ENCODE results near the gene COL5A3.

COL5A3 gene

DNA sequence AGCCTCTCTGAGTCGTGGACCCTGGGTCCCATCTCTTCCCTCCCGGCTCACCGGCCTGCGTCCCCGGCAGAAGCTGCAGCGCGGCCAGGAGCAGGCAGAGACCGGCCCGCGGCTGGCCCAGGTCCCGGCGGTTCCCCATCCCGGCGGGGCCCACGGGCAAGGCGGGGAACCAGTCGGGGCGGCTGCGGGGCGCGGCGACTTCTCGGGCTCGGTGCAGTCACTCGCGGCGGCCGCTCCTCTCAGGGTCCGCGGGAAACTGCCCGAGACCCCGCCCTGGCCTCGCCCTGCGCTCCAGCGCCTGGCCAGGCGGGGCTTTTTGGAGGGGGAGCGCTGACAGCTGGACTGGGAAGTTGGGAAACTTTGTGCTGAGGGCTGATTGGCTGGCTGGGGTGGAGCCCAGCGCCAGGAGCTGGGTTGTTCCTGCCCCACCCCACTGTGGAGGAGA, at the start of gene COL5A3:
COL5A3 (minus strand) TSS at position 258 of the 445 bp plus-strand sequence; CDS start at position 139, 119 bp downstream.
- no peaks in the 10 kb centered on the region for H3K36me3 ChIP-seq (ENCODE audit: control insufficient read depth in 1 of 2, insufficient read depth in 2 of 2, low read length in 2 of 2)
- H3K27ac ChIP-seq (ENCODE audit: low read length) = no peak within 1 kb of the TSS
- peaks cover 19% of the 10 kb centered on the region for H3K27me3 ChIP-seq (ENCODE audit: low read depth, low read length)
- peaks cover 0 to 21% of the 10 kb centered on the region in 2 donors for H3K4me1 ChIP-seq (ENCODE audit: control insufficient read depth in 1 of 2, insufficient read depth in 2 of 2, low read length in 2 of 2)
- H3K4me3 ChIP-seq (ENCODE audit: low read depth in 1 of 2, low read length in 2 of 2) = peak within 1 kb of the TSS; percentile 68 to 73
- no peaks in the 10 kb centered on the region for H3K9me3 ChIP-seq (ENCODE audit: control insufficient read depth in 1 of 2, low read length in 2 of 2)

DNA sequence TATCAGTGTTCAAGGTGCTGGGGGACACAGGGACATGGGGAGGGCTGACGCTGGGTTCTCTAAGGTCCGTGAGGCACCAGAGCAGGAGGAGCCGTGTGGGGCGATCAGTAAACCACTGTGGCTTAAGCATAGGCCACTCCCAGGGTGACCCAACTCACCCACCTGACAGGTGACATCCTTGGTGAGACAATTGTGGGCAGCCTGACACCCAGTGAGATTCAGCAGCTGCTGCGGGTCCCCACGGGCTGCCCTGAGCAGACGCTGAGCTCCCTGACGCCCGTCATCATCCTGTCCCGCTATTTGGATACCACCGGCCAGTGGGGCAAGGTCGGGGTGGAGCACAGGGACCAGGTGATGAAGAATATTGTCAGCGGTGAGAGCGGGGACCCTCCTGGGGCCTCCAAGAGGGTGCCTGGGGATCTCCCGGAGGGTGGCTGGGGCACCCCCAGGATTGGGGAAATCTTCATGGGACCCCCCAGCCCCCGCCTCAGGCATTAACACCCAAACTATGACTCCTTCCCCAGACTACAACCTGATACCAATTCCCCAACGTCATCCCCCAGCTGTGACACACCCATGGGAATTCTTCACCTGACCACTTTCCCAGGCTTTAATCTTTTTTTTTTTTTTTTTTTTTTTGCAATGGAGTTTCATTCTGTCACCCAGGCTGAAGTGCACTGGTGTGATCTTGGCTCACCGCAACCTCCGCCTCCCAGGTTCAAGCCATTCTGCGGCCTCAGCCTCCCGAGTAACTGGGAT, 42.5 kb upstream of the COL5A3 start:
- H3K4me1 ChIP-seq (ENCODE audit: control insufficient read depth in 1 of 2, insufficient read depth in 2 of 2, low read length in 2 of 2) = no peaks in the 10 kb centered on the region
- H3K27me3 ChIP-seq (ENCODE audit: low read depth, low read length) = no peaks in the 10 kb centered on the region
- H3K4me3 ChIP-seq (ENCODE audit: low read depth in 1 of 2, low read length in 2 of 2) = no peak overlapping the region
- H3K36me3 ChIP-seq (ENCODE audit: control insufficient read depth in 1 of 2, insufficient read depth in 2 of 2, low read length in 2 of 2) = no peaks in the 10 kb centered on the region
- no peak overlapping the region for H3K27ac ChIP-seq (ENCODE audit: low read length)
- H3K9me3 ChIP-seq (ENCODE audit: control insufficient read depth in 1 of 2, low read length in 2 of 2) = no peaks in the 10 kb centered on the region

DNA sequence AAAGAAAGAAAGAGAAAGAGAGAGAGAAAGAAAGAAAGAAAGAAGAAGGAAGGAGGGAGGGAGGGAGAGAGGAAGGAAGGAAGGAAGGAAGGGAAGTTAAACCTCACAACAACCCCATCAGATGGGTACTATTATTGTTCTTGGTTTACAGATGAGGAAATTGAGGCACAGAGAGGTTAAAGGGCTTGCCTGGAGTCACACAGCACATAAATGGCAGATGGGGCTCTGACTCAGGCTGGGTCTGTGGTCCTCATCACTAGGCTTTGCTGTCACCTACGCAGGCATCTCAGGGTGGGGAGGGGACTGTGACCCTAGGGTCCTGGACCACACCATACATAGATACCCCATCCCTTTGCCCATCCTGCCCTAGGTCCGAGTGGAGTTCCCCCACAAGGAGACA, 39.3 kb upstream of the COL5A3 start:
- peaks cover 7 to 25% of the 10 kb centered on the region in 2 donors for H3K9me3 ChIP-seq (ENCODE audit: control insufficient read depth in 1 of 2, low read length in 2 of 2)
- no peaks in the 10 kb centered on the region for H3K27me3 ChIP-seq (ENCODE audit: low read depth, low read length)
- no peaks in the 10 kb centered on the region for H3K4me1 ChIP-seq (ENCODE audit: control insufficient read depth in 1 of 2, insufficient read depth in 2 of 2, low read length in 2 of 2)
- no peaks in the 10 kb centered on the region for H3K36me3 ChIP-seq (ENCODE audit: control insufficient read depth in 1 of 2, insufficient read depth in 2 of 2, low read length in 2 of 2)
- no peak overlapping the region for H3K27ac ChIP-seq (ENCODE audit: low read length)
- H3K4me3 ChIP-seq (ENCODE audit: low read depth in 1 of 2, low read length in 2 of 2) = no peak overlapping the region

DNA sequence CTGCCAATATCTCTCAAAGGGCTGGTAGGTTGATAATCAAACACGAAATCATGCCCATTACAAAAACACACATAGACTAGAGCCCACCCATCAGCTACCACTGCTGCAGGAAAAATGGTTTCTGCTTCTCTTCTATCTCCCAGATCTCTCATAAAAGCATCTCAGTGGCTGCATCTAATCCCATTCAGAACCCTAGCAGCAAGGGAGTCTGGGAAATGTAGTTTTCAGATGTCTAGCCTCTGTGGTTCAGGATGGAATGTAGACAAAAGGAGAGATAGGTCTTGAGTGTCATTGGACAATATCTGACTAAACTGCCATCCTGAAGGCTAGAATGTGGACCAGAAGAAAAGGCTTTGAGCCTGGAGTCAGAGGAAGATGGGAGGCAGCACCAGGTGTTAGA, 35.1 kb upstream of the COL5A3 start:
- Histone ChIP-seq H3K4me3 (ENCODE audit: low read depth in 1 of 2, low read length in 2 of 2) (peak overlapping the region in 1 of 2 donors; percentile 0), H3K27me3 (ENCODE audit: low read depth, low read length) (no peaks in the 10 kb centered on the region), H3K9me3 (ENCODE audit: control insufficient read depth in 1 of 2, low read length in 2 of 2) (peaks cover 21 to 61% of the 10 kb centered on the region in 2 donors), H3K36me3 (ENCODE audit: control insufficient read depth in 1 of 2, insufficient read depth in 2 of 2, low read length in 2 of 2) (no peaks in the 10 kb centered on the region), H3K27ac (ENCODE audit: low read length) (no peak overlapping the region), H3K4me1 (ENCODE audit: control insufficient read depth in 1 of 2, insufficient read depth in 2 of 2, low read length in 2 of 2) (no peaks in the 10 kb centered on the region)

DNA sequence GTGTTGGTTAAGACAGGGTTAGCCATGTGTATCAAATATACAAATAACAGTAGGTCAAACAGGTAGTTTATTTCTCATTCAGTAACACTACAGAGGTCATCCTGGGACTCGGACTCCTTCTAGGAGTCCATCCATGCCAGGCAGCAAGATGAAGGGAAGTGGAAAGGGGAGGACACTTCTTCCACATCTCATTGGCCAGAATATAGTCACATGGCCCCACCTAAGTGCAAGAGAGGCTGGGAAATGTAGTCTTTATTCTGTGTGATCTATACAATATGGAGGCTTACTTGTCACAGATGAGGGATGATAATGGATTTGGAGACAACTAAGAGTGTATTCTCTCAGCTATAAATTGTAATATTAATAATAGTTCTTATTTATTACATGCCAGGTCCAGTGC, 34.1 kb upstream of the COL5A3 start:
- Histone ChIP-seq H3K27ac (ENCODE audit: low read length) (no peak overlapping the region), H3K4me1 (ENCODE audit: control insufficient read depth in 1 of 2, insufficient read depth in 2 of 2, low read length in 2 of 2) (no peaks in the 10 kb centered on the region), H3K36me3 (ENCODE audit: control insufficient read depth in 1 of 2, insufficient read depth in 2 of 2, low read length in 2 of 2) (no peaks in the 10 kb centered on the region), H3K4me3 (ENCODE audit: low read depth in 1 of 2, low read length in 2 of 2) (peak overlapping the region in 1 of 2 donors; percentile 13), H3K9me3 (ENCODE audit: control insufficient read depth in 1 of 2, low read length in 2 of 2) (peaks cover 21 to 61% of the 10 kb centered on the region in 2 donors), H3K27me3 (ENCODE audit: low read depth, low read length) (no peaks in the 10 kb centered on the region)

DNA sequence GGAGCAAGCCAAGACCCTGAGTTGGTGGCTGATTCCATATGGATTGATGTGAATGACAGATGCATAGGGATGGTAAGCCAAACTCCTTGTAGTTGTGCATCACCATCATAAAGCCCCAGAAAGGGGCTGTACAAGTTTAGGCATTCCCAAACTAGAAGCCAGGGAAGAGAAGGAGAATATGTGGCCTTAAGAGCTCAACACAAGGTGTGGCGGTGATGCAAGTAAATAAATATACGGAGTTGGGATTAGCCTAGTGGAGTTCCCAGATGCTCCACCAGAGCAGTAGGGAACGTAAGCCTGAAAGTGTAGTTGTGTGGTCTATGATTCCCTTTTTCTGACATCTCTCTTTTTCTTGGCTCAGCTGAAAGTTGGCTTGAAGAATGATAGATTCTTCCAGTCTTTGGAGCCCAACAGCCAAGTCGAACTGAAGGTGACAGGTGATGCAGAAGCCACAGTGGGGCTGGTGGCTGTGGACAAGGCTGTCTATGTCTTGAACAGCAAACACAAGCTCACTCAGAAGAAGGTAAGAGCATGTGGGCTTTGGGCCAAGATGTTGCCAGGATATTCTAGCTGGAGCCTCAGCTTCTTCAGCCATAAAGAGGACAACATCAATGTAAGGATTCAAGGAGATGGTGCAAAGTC, 33.1 kb upstream of the COL5A3 start:
- Histone ChIP-seq H3K27ac (ENCODE audit: low read length) (no peak overlapping the region), H3K9me3 (ENCODE audit: control insufficient read depth in 1 of 2, low read length in 2 of 2) (peaks cover 21 to 61% of the 10 kb centered on the region in 2 donors), H3K4me3 (ENCODE audit: low read depth in 1 of 2, low read length in 2 of 2) (peak overlapping the region in 1 of 2 donors; percentile 13), H3K27me3 (ENCODE audit: low read depth, low read length) (no peaks in the 10 kb centered on the region), H3K4me1 (ENCODE audit: control insufficient read depth in 1 of 2, insufficient read depth in 2 of 2, low read length in 2 of 2) (no peaks in the 10 kb centered on the region), H3K36me3 (ENCODE audit: control insufficient read depth in 1 of 2, insufficient read depth in 2 of 2, low read length in 2 of 2) (no peaks in the 10 kb centered on the region)

DNA sequence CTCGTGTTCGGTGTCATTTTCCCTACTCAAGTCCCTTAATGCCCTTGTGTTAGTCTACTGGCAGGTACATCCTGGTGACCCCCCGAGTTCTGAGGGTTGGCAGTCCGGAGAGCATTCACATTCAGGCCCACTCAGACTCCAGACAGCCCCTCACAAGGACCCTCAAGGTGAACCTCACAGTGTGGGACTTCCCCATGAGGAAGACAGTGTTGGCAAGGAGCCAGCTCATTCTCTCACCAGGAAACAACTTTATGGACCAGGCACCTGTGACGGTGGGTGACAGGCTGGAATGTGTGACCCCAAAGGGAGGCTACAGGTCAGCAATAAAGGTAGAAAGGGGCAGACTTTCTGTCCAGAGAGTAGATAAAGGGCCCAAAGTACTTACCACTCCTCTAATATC, 27.5 kb upstream of the COL5A3 start:
- Histone ChIP-seq H3K27ac (ENCODE audit: low read length) (no peak overlapping the region), H3K27me3 (ENCODE audit: low read depth, low read length) (no peaks in the 10 kb centered on the region), H3K4me3 (ENCODE audit: low read depth in 1 of 2, low read length in 2 of 2) (no peak overlapping the region), H3K9me3 (ENCODE audit: control insufficient read depth in 1 of 2, low read length in 2 of 2) (peaks cover 2 to 19% of the 10 kb centered on the region in 2 donors), H3K36me3 (ENCODE audit: control insufficient read depth in 1 of 2, insufficient read depth in 2 of 2, low read length in 2 of 2) (no peaks in the 10 kb centered on the region), H3K4me1 (ENCODE audit: control insufficient read depth in 1 of 2, insufficient read depth in 2 of 2, low read length in 2 of 2) (no peaks in the 10 kb centered on the region)

DNA sequence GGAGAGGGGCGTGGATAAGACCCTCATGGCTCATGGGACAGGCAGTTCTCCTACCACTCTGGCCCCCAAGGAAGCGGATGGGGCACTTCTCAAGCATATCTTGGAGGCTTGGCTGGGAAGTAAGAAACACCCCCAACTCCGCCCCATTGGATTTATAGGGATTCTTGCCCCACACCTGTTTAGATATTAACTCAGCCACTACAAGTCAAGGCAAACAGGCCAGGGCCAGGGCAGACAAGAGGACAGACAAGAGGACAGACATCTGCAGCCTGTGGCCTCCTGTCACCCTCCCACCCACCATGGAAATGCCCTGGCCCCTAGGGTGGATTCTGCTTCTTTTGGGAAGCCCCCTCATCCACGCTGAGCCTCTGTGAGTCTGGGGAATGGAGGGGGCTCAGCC, 27.1 kb upstream of the COL5A3 start:
- H3K9me3 ChIP-seq (ENCODE audit: control insufficient read depth in 1 of 2, low read length in 2 of 2) = peaks cover 0 to 15% of the 10 kb centered on the region in 2 donors
- no peaks in the 10 kb centered on the region for H3K4me1 ChIP-seq (ENCODE audit: control insufficient read depth in 1 of 2, insufficient read depth in 2 of 2, low read length in 2 of 2)
- no peak overlapping the region for H3K4me3 ChIP-seq (ENCODE audit: low read depth in 1 of 2, low read length in 2 of 2)
- H3K36me3 ChIP-seq (ENCODE audit: control insufficient read depth in 1 of 2, insufficient read depth in 2 of 2, low read length in 2 of 2) = no peaks in the 10 kb centered on the region
- H3K27me3 ChIP-seq (ENCODE audit: low read depth, low read length) = peaks cover 1% of the 10 kb centered on the region
- H3K27ac ChIP-seq (ENCODE audit: low read length) = no peak overlapping the region

DNA sequence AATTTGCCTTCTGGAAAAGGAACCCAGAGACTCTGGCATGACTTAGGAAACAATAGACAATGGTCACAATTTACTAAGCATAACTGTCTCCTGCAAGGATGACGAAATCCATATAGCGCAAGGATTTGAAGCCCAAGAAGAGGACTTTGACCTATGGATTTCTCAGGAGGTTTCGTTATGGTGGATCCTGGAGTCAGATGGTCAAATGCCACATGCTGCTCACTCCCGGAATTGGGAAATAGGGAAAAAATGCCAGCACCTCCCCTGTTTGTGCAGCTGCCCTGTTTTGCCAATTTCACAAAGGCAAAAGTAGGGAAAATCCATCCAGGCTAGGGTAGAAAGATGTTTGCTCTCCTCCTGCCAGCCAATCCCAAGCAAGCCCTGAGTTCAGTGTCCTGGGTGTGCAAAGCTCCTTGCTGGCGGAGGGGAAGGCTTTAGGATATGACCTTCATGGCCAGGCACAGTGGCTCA, 26.3 kb upstream of the COL5A3 start:
- H3K36me3 ChIP-seq (ENCODE audit: control insufficient read depth in 1 of 2, insufficient read depth in 2 of 2, low read length in 2 of 2) = no peaks in the 10 kb centered on the region
- no peaks in the 10 kb centered on the region for H3K4me1 ChIP-seq (ENCODE audit: control insufficient read depth in 1 of 2, insufficient read depth in 2 of 2, low read length in 2 of 2)
- no peak overlapping the region for H3K27ac ChIP-seq (ENCODE audit: low read length)
- peaks cover 0 to 7% of the 10 kb centered on the region in 2 donors for H3K9me3 ChIP-seq (ENCODE audit: control insufficient read depth in 1 of 2, low read length in 2 of 2)
- peaks cover 5% of the 10 kb centered on the region for H3K27me3 ChIP-seq (ENCODE audit: low read depth, low read length)
- H3K4me3 ChIP-seq (ENCODE audit: low read depth in 1 of 2, low read length in 2 of 2) = no peak overlapping the region

DNA sequence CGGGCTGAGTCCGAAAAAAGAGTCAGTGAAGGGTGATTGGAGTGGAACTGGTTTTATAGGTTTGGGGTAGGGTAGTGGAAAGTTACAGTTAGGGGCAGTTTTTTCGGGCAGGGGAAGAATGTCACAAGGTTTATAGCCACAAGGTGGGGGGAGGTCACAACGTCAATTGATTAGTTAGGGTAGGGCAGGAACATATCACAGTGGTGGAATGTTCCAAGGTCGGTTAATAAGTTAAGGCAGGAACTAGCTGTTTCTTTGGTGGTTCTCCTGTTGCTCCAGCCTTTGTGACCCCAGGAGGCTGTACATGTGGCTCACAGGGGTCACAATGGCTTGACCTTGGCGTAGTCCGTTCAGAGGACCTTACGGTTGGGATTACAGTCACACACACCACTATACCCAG, 23.3 kb upstream of the COL5A3 start:
- Histone ChIP-seq H3K27ac (ENCODE audit: low read length) (no peak overlapping the region), H3K36me3 (ENCODE audit: control insufficient read depth in 1 of 2, insufficient read depth in 2 of 2, low read length in 2 of 2) (no peaks in the 10 kb centered on the region), H3K4me1 (ENCODE audit: control insufficient read depth in 1 of 2, insufficient read depth in 2 of 2, low read length in 2 of 2) (no peaks in the 10 kb centered on the region), H3K27me3 (ENCODE audit: low read depth, low read length) (peaks cover 5% of the 10 kb centered on the region), H3K4me3 (ENCODE audit: low read depth in 1 of 2, low read length in 2 of 2) (no peak overlapping the region), H3K9me3 (ENCODE audit: control insufficient read depth in 1 of 2, low read length in 2 of 2) (no peaks in the 10 kb centered on the region)

DNA sequence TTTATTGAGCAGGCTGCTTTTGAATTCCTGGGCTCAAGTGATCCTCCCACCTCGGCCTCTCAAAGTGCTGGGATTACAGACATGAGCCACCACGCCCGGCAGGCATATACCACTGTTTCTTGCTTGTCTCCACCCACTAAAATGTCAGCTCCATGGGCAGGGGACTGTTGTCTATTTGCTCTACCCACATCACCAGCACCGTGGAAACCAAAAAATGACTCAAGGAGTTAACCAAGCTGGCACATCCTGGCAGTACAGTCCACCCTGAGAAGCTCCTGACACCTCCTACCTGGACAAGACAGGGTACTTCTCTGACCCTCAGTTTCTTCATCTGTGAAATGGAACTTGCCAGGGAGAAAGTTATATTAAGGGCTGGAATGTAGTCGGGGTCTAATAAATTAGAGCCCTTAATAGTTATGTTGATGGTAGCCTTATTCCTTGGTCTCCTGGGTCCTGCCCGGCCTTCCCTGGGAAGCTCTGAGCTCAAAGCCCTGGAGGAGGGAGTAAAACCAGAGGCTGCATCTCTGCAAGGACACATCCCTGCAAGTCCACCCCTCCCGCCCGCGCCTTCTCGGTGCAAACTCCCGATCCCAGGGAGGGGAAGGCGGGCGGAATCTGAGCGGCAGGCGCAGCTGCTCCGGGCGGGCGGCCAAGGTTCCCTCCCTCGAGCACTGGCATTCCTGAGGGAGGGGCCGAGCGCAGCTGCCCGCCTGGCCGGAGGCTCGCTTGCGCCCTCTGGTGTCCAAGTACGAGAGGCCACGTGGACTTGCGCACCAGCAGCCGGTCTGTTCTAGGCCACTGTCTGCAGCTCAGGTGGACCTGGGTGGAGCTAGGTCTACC, 17.1 kb upstream of the COL5A3 start:
- Histone ChIP-seq H3K9me3 (ENCODE audit: control insufficient read depth in 1 of 2, low read length in 2 of 2) (no peaks in the 10 kb centered on the region), H3K27me3 (ENCODE audit: low read depth, low read length) (peaks cover 4% of the 10 kb centered on the region), H3K36me3 (ENCODE audit: control insufficient read depth in 1 of 2, insufficient read depth in 2 of 2, low read length in 2 of 2) (no peaks in the 10 kb centered on the region), H3K27ac (ENCODE audit: low read length) (no peak overlapping the region), H3K4me3 (ENCODE audit: low read depth in 1 of 2, low read length in 2 of 2) (peak overlapping the region in 1 of 2 donors; percentile 34), H3K4me1 (ENCODE audit: control insufficient read depth in 1 of 2, insufficient read depth in 2 of 2, low read length in 2 of 2) (peaks cover 4 to 9% of the 10 kb centered on the region in 2 donors)

All from muscle layer of duodenum (tissue), 2 donors.